Gastroesophageal sphincter (tissue), 4 donors: ENCODE results near the gene SLC43A2. TPM values are rescaled to one million over a fixed set of nuclear protein-coding genes. Genes with fewer than 3 reads are reported as not detected.

ENCODE experiments used
- ATAC-seq: fragments of 150-250 bp; one replicate; pipeline ENCODE4 v1.9.1; 2016; ENCODE audit warnings: mild to moderate bottlenecking, moderate library complexity
- H3K27ac ChIP-seq, 4 donors: fragments of 200-600 bp; sonication (generic) in 3 of 4; 1 replicate in 3 of 4; 2 replicates in 1 of 4; pipeline ENCODE4 v1.5.1; 2016 to 2019
- H3K27me3 ChIP-seq: fragments of 200-600 bp; sonication (generic); one replicate; pipeline ENCODE4 v1.5.1; 2019
- H3K36me3 ChIP-seq, 2 donors: fragments of 200-600 bp; sonication (generic); one replicate each; pipeline ENCODE4 v1.5.1; 2019; ENCODE audit warnings: control low read depth in 1 of 2
- H3K4me1 ChIP-seq, 3 donors: fragments of 200-600 bp; sonication (generic); 1 replicate in 2 of 3; 2 replicates in 1 of 3; pipeline ENCODE4 v1.5.1; 2016 to 2019; ENCODE audit warnings: control low read depth in 2 of 3
- H3K4me3 ChIP-seq, 2 donors: fragments of 200-600 bp; sonication (generic); one replicate each; pipeline ENCODE4 v1.5.1; 2019; ENCODE audit warnings: mild to moderate bottlenecking in 1 of 2, moderate library complexity in 1 of 2
- H3K9me3 ChIP-seq, 3 donors: fragments of 200-600 bp; sonication (generic); one replicate each; pipeline ENCODE4 v1.5.1; 2017 to 2019; ENCODE audit warnings: control low read depth in 2 of 3
- CTCF ChIP-seq, 4 experiments: fragments of 200-600 bp in 2 of 4; fragments of 450-650 bp in 2 of 4; sonication (generic) in 1 of 4; IDR thresholded peaks; one replicate each; pipeline ENCODE4 v1.5.1; 2017 to 2019; ENCODE audit warnings: antibody characterized with exemption in 4 of 4, mild to moderate bottlenecking in 2 of 4, moderate library complexity in 2 of 4
- EP300 ChIP-seq: sonication (generic); formaldehyde crosslinking; IDR thresholded peaks from one replicate; pipeline ENCODE4 v1.6.1; 2017; ENCODE audit warnings: antibody characterized with exemption, mild to moderate bottlenecking
- POLR2A ChIP-seq, 2 donors: fragments of 450-650 bp; IDR thresholded peaks; one replicate each; pipeline ENCODE4 v1.6.1; 2017; ENCODE audit warnings: antibody characterized with exemption in 2 of 2, mild to moderate bottlenecking in 2 of 2, moderate library complexity in 1 of 2
- POLR2AphosphoS5 ChIP-seq: sonication (generic); formaldehyde crosslinking; IDR thresholded peaks from one replicate; pipeline ENCODE4 v1.6.1; 2017; ENCODE audit warnings: antibody characterized with exemption
- WGBS, 2 donors: methylation state at CpG; one replicate each; pipeline ENCODE4 v1.1.5; 2018; ENCODE audit warnings: low coverage in 1 of 2; 5-methylcytosine and 5-hydroxymethylcytosine counted together
- total RNA-seq, 4 donors: library from RNA; depleted of rRNA; stranded (reverse); fragments of >200 nt; gene quantifications; one replicate each; pipeline ENCODE4 v1.1.0, GENCODE V29; 2016

SLC43A2 gene
- total RNA-seq, 4 donors from 2014 or later = 6.4 to 16.8 (median 10.4) TPM

- no peaks in the 10 kb centered on the region for H3K9me3 ChIP-seq
- peaks cover 0 to 11% of the 10 kb centered on the region in 2 donors for H3K36me3 ChIP-seq
- H3K27ac ChIP-seq = peak overlapping the region in 3 of 4 donors; percentile 91 to 96 (median 92)
- H3K4me3 ChIP-seq = peak overlapping the region; percentile 59 to 77
- no peak for ATAC-seq
- peaks cover 0 to 40% (median 9%) of the 10 kb centered on the region in 3 donors for H3K4me1 ChIP-seq
- TF ChIP-seq EP300 (no peak), POLR2AphosphoS5 (no peak), POLR2A (IDR thresholded peaks at IDR 0.05) (peak; percentile 9 to 54)
- no peaks in the 10 kb centered on the region for H3K27me3 ChIP-seq
- 20% methylated on average over 3 of the region's 39 CpGs; no CpG with 5 or more reads in 1 of the 2 donors for WGBS, 2 donors
Observed at GRCh38 chr17:1627182-1627981, 1.3 kb downstream of the SLC43A2 start.

GRCh38 chr17:1626333-1626732, 2.3 kb downstream of the SLC43A2 start:
- Histone ChIP-seq H3K27me3 (no peaks in the 10 kb centered on the region), H3K4me3 (no peak overlapping the region), H3K36me3 (peaks cover 0 to 14% of the 10 kb centered on the region in 2 donors), H3K4me1 (peaks cover 0 to 40% (median 9%) of the 10 kb centered on the region in 3 donors), H3K9me3 (no peaks in the 10 kb centered on the region), H3K27ac (peak overlapping the region in 2 of 4 donors; percentile 46 to 96)
- TF ChIP-seq POLR2AphosphoS5 (peak; percentile 61), POLR2A (IDR thresholded peaks at IDR 0.05) (no peak)
- ATAC-seq = no peak
- WGBS, 2 donors = 47 to 49% methylated on average over 3 of the region's 3 CpGs

- TF ChIP-seq EP300 = no peak
- no peak for TF ChIP-seq CTCF (IDR thresholded peaks at IDR 0.05)
- TF ChIP-seq POLR2A (IDR thresholded peaks at IDR 0.05) = no peak
- TF ChIP-seq POLR2AphosphoS5 = no peak
- 80 to 83% methylated on average over 3 to 5 of the region's 6 CpGs for WGBS, 2 donors
- H3K27ac ChIP-seq = no peak overlapping the region
- no peaks in the 10 kb centered on the region for H3K9me3 ChIP-seq
- H3K4me3 ChIP-seq = no peak overlapping the region
- no peak for ATAC-seq
- peaks cover 0 to 40% (median 9%) of the 10 kb centered on the region in 3 donors for H3K4me1 ChIP-seq
- peaks cover 0 to 16% of the 10 kb centered on the region in 2 donors for H3K36me3 ChIP-seq
- H3K27me3 ChIP-seq = no peaks in the 10 kb centered on the region
Observed at GRCh38 chr17:1625581-1625980, 3.1 kb downstream of the SLC43A2 start.

- Histone ChIP-seq H3K4me1 (peaks cover 0 to 38% (median 9%) of the 10 kb centered on the region in 3 donors), H3K27me3 (no peaks in the 10 kb centered on the region), H3K36me3 (peaks cover 0 to 16% of the 10 kb centered on the region in 2 donors), H3K4me3 (no peak overlapping the region), H3K27ac (no peak overlapping the region), H3K9me3 (no peaks in the 10 kb centered on the region)
- TF ChIP-seq POLR2A (IDR thresholded peaks at IDR 0.05) (no peak), EP300 (no peak), CTCF (IDR thresholded peaks at IDR 0.05) (no peak), POLR2AphosphoS5 (no peak)
- ATAC-seq = no peak
- WGBS, 2 donors = 84 to 91% methylated on average over 4 to 7 of the region's 14 CpGs
Observed at GRCh38 chr17:1625053-1625452, 3.6 kb downstream of the SLC43A2 start.

- 87 to 100% methylated on average over 1 to 10 of the region's 12 CpGs for WGBS, 2 donors
Observed at GRCh38 chr17:1624650-1625049, 4.0 kb downstream of the SLC43A2 start.

More at GRCh38 chr17:1624650-1625049, 4.0 kb downstream of the SLC43A2 start:
- H3K36me3 ChIP-seq = peaks cover 0 to 16% of the 10 kb centered on the region in 2 donors
- H3K4me1 ChIP-seq = peaks cover 0 to 34% (median 8%) of the 10 kb centered on the region in 3 donors
- H3K27ac ChIP-seq = no peak overlapping the region
- H3K9me3 ChIP-seq = no peaks in the 10 kb centered on the region
- no peak overlapping the region for H3K4me3 ChIP-seq
- no peaks in the 10 kb centered on the region for H3K27me3 ChIP-seq
- no peak for TF ChIP-seq CTCF (IDR thresholded peaks at IDR 0.05)
- TF ChIP-seq POLR2A (IDR thresholded peaks at IDR 0.05) = no peak
- TF ChIP-seq EP300 = no peak
- no peak for TF ChIP-seq POLR2AphosphoS5
- ATAC-seq = no peak
